GM23338 (cell line): ENCODE data around the gene ERC2. TPM values are rescaled to one million over a fixed set of nuclear protein-coding genes. Genes with fewer than 3 reads are reported as not detected.

Experiments used
- ATAC-seq: fragments of 200-7000 bp; cut with Tn5 transposase; 3 replicates; pipeline ENCODE4 v1.9.1; 2020
- DNase-seq: peaks from one replicate; pipeline ENCODE4 v3.0.0-alpha.2; 2015; ENCODE audit warnings: low spot score
- H2AFZ ChIP-seq: fragments of 200-600 bp; sonication (generic); 2 replicates; pipeline ENCODE4 v1.8.0; 2016; ENCODE audit warnings: antibody characterized with exemption, mild to moderate bottlenecking, moderate library complexity
- H3F3A ChIP-seq: fragments of 200-600 bp; sonication (generic); replicated peaks from 2 replicates; pipeline ENCODE4 v1.8.0; 2017; ENCODE audit warnings: antibody characterized with exemption, mixed run types, low read depth
- H3K27ac ChIP-seq: fragments of 200-600 bp; sonication (generic); 2 replicates; pipeline ENCODE4 v1.6.1; 2016; ENCODE audit warnings: low read depth
- H3K27me3 ChIP-seq: fragments of 200-600 bp; sonication (generic); 2 replicates; pipeline ENCODE4 v1.8.0; 2016; ENCODE audit warnings: mild to moderate bottlenecking, mixed run types, moderate library complexity; ENCODE audit not compliant: insufficient read depth
- H3K36me3 ChIP-seq: fragments of 200-600 bp; sonication (generic); 2 replicates; pipeline ENCODE4 v1.8.0; 2016; ENCODE audit warnings: mild to moderate bottlenecking; ENCODE audit not compliant: insufficient read depth
- H3K4me1 ChIP-seq: fragments of 200-600 bp; sonication (generic); 2 replicates; pipeline ENCODE4 v1.8.0; 2016; ENCODE audit warnings: mild to moderate bottlenecking, moderate library complexity; ENCODE audit not compliant: insufficient read depth
- H3K4me2 ChIP-seq: fragments of 200-600 bp; sonication (generic); 2 replicates; pipeline ENCODE4 v1.7.1; 2017; ENCODE audit warnings: mixed run types
- H3K4me3 ChIP-seq: fragments of 200-600 bp; sonication (generic); 2 replicates; pipeline ENCODE4 v1.6.1; 2016; ENCODE audit warnings: mixed run types
- H3K79me2 ChIP-seq: fragments of 200-600 bp; sonication (generic); replicated peaks from 2 replicates; pipeline ENCODE4 v1.8.0; 2017; ENCODE audit warnings: mild to moderate bottlenecking; ENCODE audit not compliant: insufficient read depth
- H3K9me2 ChIP-seq: fragments of 200-600 bp; sonication (generic); 2 replicates; pipeline ENCODE4 v1.8.0; 2017; ENCODE audit not compliant: insufficient read depth
- H4K20me1 ChIP-seq: fragments of 200-600 bp; sonication (generic); replicated peaks from 2 replicates; pipeline ENCODE4 v1.8.0; 2017; ENCODE audit warnings: mild to moderate bottlenecking; ENCODE audit not compliant: insufficient read depth
- H3K27ac Mint-ChIP-seq: 2 replicates; pipeline ENCODE4 v1.8.0; 2020; ENCODE audit warnings: inconsistent platforms, mild to moderate bottlenecking, moderate library complexity, mixed read lengths
- H3K27me3 Mint-ChIP-seq: 3 replicates; pipeline ENCODE4 v1.8.0; 2022; ENCODE audit warnings: low read depth, mild to moderate bottlenecking, moderate library complexity, mixed read lengths, inconsistent platforms; ENCODE audit not compliant: insufficient read depth, poor library complexity
- H3K36me3 Mint-ChIP-seq: 3 replicates; pipeline ENCODE4 v1.8.0; 2021; ENCODE audit warnings: low read depth, mild to moderate bottlenecking, inconsistent platforms, moderate library complexity, mixed read lengths
- H3K4me1 Mint-ChIP-seq: 3 replicates; pipeline ENCODE4 v1.8.0; 2020; ENCODE audit warnings: mild to moderate bottlenecking, inconsistent platforms, mixed read lengths
- H3K4me3 Mint-ChIP-seq: 3 replicates; pipeline ENCODE4 v1.8.0; 2021; ENCODE audit warnings: moderate library complexity, mild to moderate bottlenecking, inconsistent platforms, mixed read lengths
- H3K9me3 Mint-ChIP-seq: 3 replicates; pipeline ENCODE4 v1.8.0; 2020; ENCODE audit warnings: moderate library complexity, mild to moderate bottlenecking, inconsistent platforms, mixed read lengths
- CREB1 ChIP-seq: fragments of 250-450 bp; sonication (Bioruptor Pico); IDR thresholded peaks from 2 replicates; pipeline ENCODE4 v1.5.0; 2020; ENCODE audit warnings: low read depth, mild to moderate bottlenecking, moderate library complexity
- CTCF ChIP-seq, 2 experiments: fragments of 200-600 bp in 1 of 2; sonication (generic) in 1 of 2; conservative IDR thresholded peaks; 2 replicates each; pipeline versions ENCODE4 v1.5.1 to v1.6.1; 2016 to 2017; ENCODE audit warnings: antibody characterized with exemption in 2 of 2, low read depth in 2 of 2, mild to moderate bottlenecking in 2 of 2, moderate library complexity in 1 of 2
- ETS1 ChIP-seq: IDR thresholded peaks from 2 replicates; pipeline ENCODE4 v1.6.1; 2016; ENCODE audit warnings: antibody characterized with exemption
- EZH2 ChIP-seq: fragments of 200-600 bp; sonication (generic); IDR thresholded peaks from one replicate; pipeline ENCODE4 v1.8.0; 2017; ENCODE audit warnings: antibody characterized with exemption, mild to moderate bottlenecking, low read depth; ENCODE audit not compliant: unreplicated experiment
- EZH2phosphoT487 ChIP-seq: fragments of 200-600 bp; sonication (generic); IDR thresholded peaks from one replicate; pipeline ENCODE4 v1.8.1; 2018; ENCODE audit warnings: antibody characterized with exemption; ENCODE audit not compliant: unreplicated experiment
- JUNB ChIP-seq: IDR thresholded peaks from one replicate; pipeline ENCODE4 v1.6.1; 2016; ENCODE audit warnings: antibody characterized with exemption; ENCODE audit not compliant: unreplicated experiment
- NANOG ChIP-seq: IDR thresholded peaks from 2 replicates; pipeline ENCODE4 v1.6.1; 2016; ENCODE audit warnings: antibody characterized with exemption, borderline replicate concordance
- POLR2AphosphoS5 ChIP-seq: IDR thresholded peaks from 2 replicates; pipeline ENCODE4 v1.6.1; 2016; ENCODE audit warnings: antibody characterized with exemption, low read depth
- REST ChIP-seq: IDR thresholded peaks from one replicate; pipeline ENCODE4 v1.6.1; 2018; ENCODE audit warnings: antibody characterized with exemption; ENCODE audit not compliant: unreplicated experiment
- STAT1 ChIP-seq: IDR thresholded peaks from one replicate; pipeline ENCODE4 v1.6.1; 2016; ENCODE audit warnings: antibody characterized with exemption; ENCODE audit not compliant: unreplicated experiment
- ZNF114 ChIP-seq: fragments of 250-450 bp; sonication (Bioruptor Pico); IDR thresholded peaks from 2 replicates; pipeline ENCODE4 v1.5.0; 2020; ENCODE audit warnings: mild to moderate bottlenecking, moderate library complexity
- ZNF331 ChIP-seq: fragments of 250-450 bp; sonication (Bioruptor Pico); IDR thresholded peaks from 2 replicates; pipeline ENCODE4 v1.5.0; 2020; ENCODE audit warnings: low read depth, mild to moderate bottlenecking, moderate library complexity
- ZNF462 ChIP-seq: fragments of 250-450 bp; sonication (Bioruptor Pico); IDR thresholded peaks from 2 replicates; pipeline ENCODE4 v1.5.0; 2020; ENCODE audit warnings: mild to moderate bottlenecking, moderate library complexity
- polyA plus RNA-seq: library from polyadenylated mRNA; unstranded; fragments of >200 nt; fragmentation: Nextera tagmentation; extraction: Ambion mirVana; gene quantifications from 2 replicates; pipeline ENCODE4 v1.2.1, GENCODE V29; 2016
- total RNA-seq: library from RNA; depleted of rRNA; stranded (reverse); fragments of >200 nt; shearing (Covaris generic); gene quantifications from 2 replicates; pipeline ENCODE4 v1.2.3, GENCODE V29; 2014

ERC2 gene
- total and polyA plus RNA-seq, 2 experiments from 2014 or later = 11.8 to 13.7 TPM

GRCh38 chr3:56398659-56399058 is 69.6 kb downstream of the ERC2 start:
- Histone ChIP-seq H3K4me2 (0 out of 2 replicates have a peak overlapping the region, but pooled peaks have one; percentile 10), H3K4me1 (peaks cover 10% of the 10 kb centered on the region), H4K20me1 (no peaks in the 10 kb centered on the region), H3K27me3 (no peaks in the 10 kb centered on the region), H3K9me2 (no peaks in the 10 kb centered on the region), H3K4me3 (no peak overlapping the region), H3K79me2 (no peaks in the 10 kb centered on the region), H3F3A (no peaks in the 10 kb centered on the region), H3K36me3 (peaks cover 12% of the 10 kb centered on the region), H3K27ac (no peak overlapping the region), H2AFZ (no peak overlapping the region)
- peaks cover 19% of the 10 kb centered on the region for H3K36me3 Mint-ChIP-seq
- H3K9me3 Mint-ChIP-seq = peaks cover 7% of the 10 kb centered on the region; the same call in 1 of the 3 replicates
- DNase-seq = no peak
- H3K4me3 Mint-ChIP-seq = no peak overlapping the region
- H3K27ac Mint-ChIP-seq = peak overlapping the region; percentile 16
- H3K27me3 Mint-ChIP-seq = peaks cover 6% of the 10 kb centered on the region
- no peak for ATAC-seq
- H3K4me1 Mint-ChIP-seq = peaks cover 22% of the 10 kb centered on the region
- TF ChIP-seq ETS1 = no peak
- no peak for TF ChIP-seq STAT1
- no peak for TF ChIP-seq ZNF331 (CRISPR knock-in tag)
- TF ChIP-seq ZNF114 = no peak
- TF ChIP-seq EZH2phosphoT487 = no peak
- TF ChIP-seq POLR2AphosphoS5 = no peak
- TF ChIP-seq NANOG = no peak
- no peak for TF ChIP-seq EZH2
- TF ChIP-seq CTCF (conservative IDR thresholded peaks at IDR 0.05; ENCODE audit: low read depth in 2 of 2) = no peak
- TF ChIP-seq JUNB = no peak
- TF ChIP-seq ZNF462 (CRISPR knock-in tag) = no peak
- no peak for TF ChIP-seq CREB1 (CRISPR knock-in tag)
- no peak for TF ChIP-seq REST
